Testis (tissue), 2 donors: ENCODE measurements around the gene SEMA5A.

Experiments used
- POLR2A ChIP-seq: fragments of 450-650 bp; IDR thresholded peaks from one replicate; pipeline ENCODE4 v1.6.1; 2017; ENCODE audit warnings: antibody characterized with exemption, mild to moderate bottlenecking, moderate library complexity
- TF ChIP-seq, protein P1 (sequence below), 3 experiments: fragments of 450-650 bp in 2 of 3; fragments of 200-600 bp in 1 of 3; sonication (generic) in 1 of 3; IDR thresholded peaks; one replicate each; pipeline ENCODE4 v1.5.1; 2016 to 2019; ENCODE audit warnings: antibody characterized with exemption in 3 of 3, mild to moderate bottlenecking in 2 of 3, moderate library complexity in 1 of 3

DNA sequence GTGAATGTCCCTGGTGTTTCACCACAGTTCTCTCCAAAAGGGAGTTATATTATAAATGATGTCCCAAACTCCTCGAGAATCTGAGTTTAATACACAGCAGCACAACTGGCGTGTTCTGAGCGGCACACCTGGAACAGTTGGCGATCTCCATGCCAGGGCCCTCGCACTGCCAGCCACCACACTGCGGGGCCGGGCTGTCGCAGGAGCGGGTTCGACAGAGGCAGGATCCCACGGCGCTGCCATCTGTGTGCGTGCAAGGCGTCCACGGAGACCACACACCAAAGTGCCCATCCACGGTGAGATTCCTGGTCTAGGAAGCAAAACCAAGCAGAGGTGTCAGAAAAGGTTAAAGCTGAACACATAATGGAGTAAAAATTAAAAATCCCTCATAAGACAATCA, 423.3 kb downstream of the SEMA5A start:
- TF ChIP-seq, protein P1, sequence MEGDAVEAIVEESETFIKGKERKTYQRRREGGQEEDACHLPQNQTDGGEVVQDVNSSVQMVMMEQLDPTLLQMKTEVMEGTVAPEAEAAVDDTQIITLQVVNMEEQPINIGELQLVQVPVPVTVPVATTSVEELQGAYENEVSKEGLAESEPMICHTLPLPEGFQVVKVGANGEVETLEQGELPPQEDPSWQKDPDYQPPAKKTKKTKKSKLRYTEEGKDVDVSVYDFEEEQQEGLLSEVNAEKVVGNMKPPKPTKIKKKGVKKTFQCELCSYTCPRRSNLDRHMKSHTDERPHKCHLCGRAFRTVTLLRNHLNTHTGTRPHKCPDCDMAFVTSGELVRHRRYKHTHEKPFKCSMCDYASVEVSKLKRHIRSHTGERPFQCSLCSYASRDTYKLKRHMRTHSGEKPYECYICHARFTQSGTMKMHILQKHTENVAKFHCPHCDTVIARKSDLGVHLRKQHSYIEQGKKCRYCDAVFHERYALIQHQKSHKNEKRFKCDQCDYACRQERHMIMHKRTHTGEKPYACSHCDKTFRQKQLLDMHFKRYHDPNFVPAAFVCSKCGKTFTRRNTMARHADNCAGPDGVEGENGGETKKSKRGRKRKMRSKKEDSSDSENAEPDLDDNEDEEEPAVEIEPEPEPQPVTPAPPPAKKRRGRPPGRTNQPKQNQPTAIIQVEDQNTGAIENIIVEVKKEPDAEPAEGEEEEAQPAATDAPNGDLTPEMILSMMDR (IDR thresholded peaks at IDR 0.05) = no peak
- TF ChIP-seq POLR2A = no peak
